HPDE6-E6E7 (cell line): ENCODE data around the gene CSTF3.
"Not testable (repeated sequence)": the region's sequence is repeated elsewhere in the genome, so short reads cannot be mapped to it uniquely, and the experiment has no call there.

ENCODE experiments used
- DNase-seq: peaks from one replicate; pipeline ENCODE4 v3.0.0; 2011; ENCODE audit warnings: missing footprints; ENCODE audit errors: extremely low spot score

CSTF3 gene

GRCh38 chr11:33160587-33160986, 693 bp downstream of the CSTF3 start:
- no peak for DNase-seq

- DNase-seq = no peak
Observed at GRCh38 chr11:33160136-33160535, 1.1 kb downstream of the CSTF3 start.

- DNase-seq = not testable (repeated sequence)
Observed at GRCh38 chr11:33159378-33159867, 1.9 kb downstream of the CSTF3 start.

- DNase-seq = no peak
Observed at GRCh38 chr11:33158596-33159275, 2.5 kb downstream of the CSTF3 start.

GRCh38 chr11:33157103-33158027, 3.9 kb downstream of the CSTF3 start:
- DNase-seq = no peak

GRCh38 chr11:33151399-33151798, 9.9 kb downstream of the CSTF3 start:
- no peak for DNase-seq

GRCh38 chr11:33147559-33147958, 13.7 kb downstream of the CSTF3 start:
- DNase-seq = no peak

GRCh38 chr11:33135768-33136443, 25.4 kb downstream of the CSTF3 start:
- no peak for DNase-seq

GRCh38 chr11:33135216-33135615, 26.1 kb downstream of the CSTF3 start:
- no peak for DNase-seq

- no peak for DNase-seq
Observed at GRCh38 chr11:33134276-33134675, 27.0 kb downstream of the CSTF3 start.

GRCh38 chr11:33133761-33134160, 27.5 kb downstream of the CSTF3 start:
- DNase-seq = no peak

GRCh38 chr11:33132510-33132909, 28.8 kb downstream of the CSTF3 start:
- DNase-seq = no peak

GRCh38 chr11:33128739-33129138, 32.5 kb downstream of the CSTF3 start:
- peak; percentile 8 for DNase-seq

- DNase-seq = no peak
Observed at GRCh38 chr11:33125611-33126010, 35.7 kb downstream of the CSTF3 start.

- DNase-seq = no peak
Observed at GRCh38 chr11:33125025-33125424, 36.3 kb downstream of the CSTF3 start.

GRCh38 chr11:33122696-33123095, 38.6 kb downstream of the CSTF3 start:
- not testable (repeated sequence) for DNase-seq

- peak; percentile 16 for DNase-seq
Observed at GRCh38 chr11:33116535-33116934, 44.7 kb downstream of the CSTF3 start.

- no peak for DNase-seq
Observed at GRCh38 chr11:33110083-33110482, 51.2 kb downstream of the CSTF3 start.

- no peak for DNase-seq
Observed at GRCh38 chr11:33109294-33109895, 51.9 kb downstream of the CSTF3 start.

GRCh38 chr11:33103836-33104235, 57.4 kb downstream of the CSTF3 start:
- no peak for DNase-seq

GRCh38 chr11:33094157-33094556, 67.1 kb downstream of the CSTF3 start:
- no peak for DNase-seq

- no peak for DNase-seq
Observed at GRCh38 chr11:33089776-33090175, 71.5 kb downstream of the CSTF3 start.
